Stimulated activated naive CD8-positive, alpha-beta T cell treated with anti-CD3 and anti-CD28 coated beads, Interleukin-15, amount 100 ng/mL, for 72 hours (primary cell): Measurements from ENCODE around the gene PEDS1.

Source experiments
- ATAC-seq: fragments of 150-1000 bp; cut with Tn5 transposase; 2 replicates; pipeline ENCODE4 v1.10.0; 2021; ENCODE audit warnings: mild to moderate bottlenecking, moderate library complexity
- DNase-seq, 2 donors: peaks; one replicate each; pipeline ENCODE4 v3.0.0; 2021 to 2022
- H3K27ac Mint-ChIP-seq, 2 donors: one replicate each; pipeline ENCODE4 v1.8.0; 2022; ENCODE audit warnings: mild to moderate bottlenecking in 2 of 2, mixed read lengths in 2 of 2, moderate library complexity in 2 of 2
- H3K27me3 Mint-ChIP-seq: one replicate; pipeline ENCODE4 v1.8.0; 2022; ENCODE audit warnings: mixed read lengths
- H3K4me1 Mint-ChIP-seq: one replicate; pipeline ENCODE4 v1.8.0; 2022; ENCODE audit warnings: mild to moderate bottlenecking, mixed read lengths
- H3K4me3 Mint-ChIP-seq, 2 donors: one replicate each; pipeline ENCODE4 v1.8.0; 2022; ENCODE audit warnings: mild to moderate bottlenecking in 2 of 2, mixed read lengths in 2 of 2, moderate library complexity in 1 of 2
- H3K9me3 Mint-ChIP-seq, 2 donors: one replicate each; pipeline ENCODE4 v1.8.0; 2022; ENCODE audit warnings: mixed read lengths in 2 of 2

The PEDS1 gene

DNA sequence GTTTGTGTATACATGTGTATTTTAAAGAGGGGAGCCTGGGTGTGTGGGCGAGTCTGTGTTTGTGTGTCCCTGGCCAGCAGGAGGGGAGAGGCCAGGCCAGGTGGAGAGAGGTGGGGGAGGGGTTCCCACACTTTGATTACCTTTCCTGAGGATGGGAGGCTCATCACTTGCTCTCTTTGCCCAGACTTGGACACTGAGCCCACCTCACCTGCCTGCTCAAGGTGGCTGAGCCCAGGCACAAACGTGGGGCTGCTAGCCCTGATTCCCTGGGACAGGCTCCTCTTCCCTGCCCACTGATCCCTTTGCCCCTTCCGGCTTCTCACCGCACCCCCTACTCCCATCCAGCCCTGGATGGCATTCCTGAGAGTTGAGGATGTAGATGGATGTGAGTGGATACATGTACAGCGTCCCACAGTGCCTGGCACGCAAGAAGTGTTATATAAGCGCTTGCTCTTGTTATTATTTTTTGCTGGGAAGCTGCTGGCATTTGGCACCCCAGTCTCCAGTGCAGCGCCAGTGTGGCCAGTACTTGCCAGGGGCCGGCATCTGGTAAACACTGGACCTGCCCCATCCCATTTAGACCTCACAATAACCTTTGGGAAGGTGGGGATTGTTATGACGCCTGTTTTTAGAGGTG, 39.8 kb upstream of the PEDS1 start:
- no peaks in the 10 kb centered on the region for H3K27me3 Mint-ChIP-seq
- H3K9me3 Mint-ChIP-seq, result no peaks in the 10 kb centered on the region
- H3K27ac Mint-ChIP-seq, result peak overlapping the region; percentile 100

DNA sequence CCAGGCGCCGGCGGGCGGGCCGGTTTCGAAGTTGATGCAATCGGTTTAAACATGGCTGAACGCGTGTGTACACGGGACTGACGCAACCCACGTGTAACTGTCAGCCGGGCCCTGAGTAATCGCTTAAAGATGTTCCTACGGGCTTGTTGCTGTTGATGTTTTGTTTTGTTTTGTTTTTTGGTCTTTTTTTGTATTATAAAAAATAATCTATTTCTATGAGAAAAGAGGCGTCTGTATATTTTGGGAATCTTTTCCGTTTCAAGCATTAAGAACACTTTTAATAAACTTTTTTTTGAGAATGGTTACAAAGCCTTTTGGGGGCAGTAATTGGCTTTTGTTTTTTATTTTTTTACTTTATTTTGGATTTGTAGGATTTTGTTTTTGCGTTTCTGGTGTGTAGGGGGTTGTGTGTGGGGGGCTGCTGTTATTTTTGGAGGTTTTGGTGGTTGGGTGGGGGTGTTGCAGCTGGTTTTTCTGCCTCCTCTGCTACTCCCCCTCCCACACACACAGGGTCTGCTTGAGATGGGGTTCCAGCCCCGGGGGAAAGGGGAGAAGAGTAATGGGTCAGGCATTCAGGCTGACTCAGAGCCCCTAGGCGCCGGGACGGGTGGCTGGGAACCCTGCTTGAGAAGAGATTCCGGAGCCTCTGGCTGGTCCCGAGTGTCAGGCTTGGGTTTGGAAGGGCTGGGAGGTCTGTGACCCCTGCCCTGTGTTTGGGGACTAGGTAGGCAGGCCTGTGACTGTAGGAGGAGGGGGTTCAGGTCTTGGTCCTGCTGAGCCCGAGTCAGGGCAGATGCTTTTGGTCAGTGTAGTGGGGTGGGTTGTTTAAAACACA, 39.1 kb upstream of the PEDS1 start:
- H3K4me1 Mint-ChIP-seq, result peaks cover 55% of the 10 kb centered on the region
- peak overlapping the region; percentile 99 to 100 for H3K4me3 Mint-ChIP-seq
- peak; percentile 85 to 90 for DNase-seq
- peak; percentile 31 for ATAC-seq
- no peaks in the 10 kb centered on the region for H3K9me3 Mint-ChIP-seq
- H3K27ac Mint-ChIP-seq, result peak overlapping the region; percentile 100
- no peaks in the 10 kb centered on the region for H3K27me3 Mint-ChIP-seq

More for the DNA sequence above, 39.8 kb upstream of the PEDS1 start:
- Mint-ChIP-seq H3K4me3 (peak overlapping the region; percentile 99 to 100), H3K4me1 (peaks cover 56% of the 10 kb centered on the region)
- no peak for DNase-seq
- ATAC-seq, result no peak

DNA sequence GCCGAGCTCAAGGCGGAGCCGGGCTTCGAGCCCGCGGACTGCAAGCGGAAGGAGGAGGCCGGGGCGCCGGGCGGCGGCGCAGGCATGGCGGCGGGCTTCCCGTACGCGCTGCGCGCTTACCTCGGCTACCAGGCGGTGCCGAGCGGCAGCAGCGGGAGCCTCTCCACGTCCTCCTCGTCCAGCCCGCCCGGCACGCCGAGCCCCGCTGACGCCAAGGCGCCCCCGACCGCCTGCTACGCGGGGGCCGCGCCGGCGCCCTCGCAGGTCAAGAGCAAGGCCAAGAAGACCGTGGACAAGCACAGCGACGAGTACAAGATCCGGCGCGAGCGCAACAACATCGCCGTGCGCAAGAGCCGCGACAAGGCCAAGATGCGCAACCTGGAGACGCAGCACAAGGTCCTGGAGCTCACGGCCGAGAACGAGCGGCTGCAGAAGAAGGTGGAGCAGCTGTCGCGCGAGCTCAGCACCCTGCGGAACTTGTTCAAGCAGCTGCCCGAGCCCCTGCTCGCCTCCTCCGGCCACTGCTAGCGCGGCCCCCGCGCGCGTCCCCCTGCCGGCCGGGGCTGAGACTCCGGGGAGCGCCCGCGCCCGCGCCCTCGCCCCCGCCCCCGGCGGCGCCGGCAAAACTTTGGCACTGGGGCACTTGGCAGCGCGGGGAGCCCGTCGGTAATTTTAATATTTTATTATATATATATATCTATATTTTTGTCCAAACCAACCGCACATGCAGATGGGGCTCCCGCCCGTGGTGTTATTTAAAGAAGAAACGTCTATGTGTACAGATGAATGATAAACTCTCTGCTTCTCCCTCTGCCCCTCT, 38.2 kb upstream of the PEDS1 start:
- Mint-ChIP-seq H3K27ac (peak overlapping the region; percentile 100), H3K4me1 (peaks cover 46% of the 10 kb centered on the region), H3K4me3 (peak overlapping the region; percentile 99 to 100), H3K9me3 (no peaks in the 10 kb centered on the region), H3K27me3 (no peaks in the 10 kb centered on the region)
- DNase-seq (peak; percentile 73 to 79), ATAC-seq (peak; percentile 27)

DNA sequence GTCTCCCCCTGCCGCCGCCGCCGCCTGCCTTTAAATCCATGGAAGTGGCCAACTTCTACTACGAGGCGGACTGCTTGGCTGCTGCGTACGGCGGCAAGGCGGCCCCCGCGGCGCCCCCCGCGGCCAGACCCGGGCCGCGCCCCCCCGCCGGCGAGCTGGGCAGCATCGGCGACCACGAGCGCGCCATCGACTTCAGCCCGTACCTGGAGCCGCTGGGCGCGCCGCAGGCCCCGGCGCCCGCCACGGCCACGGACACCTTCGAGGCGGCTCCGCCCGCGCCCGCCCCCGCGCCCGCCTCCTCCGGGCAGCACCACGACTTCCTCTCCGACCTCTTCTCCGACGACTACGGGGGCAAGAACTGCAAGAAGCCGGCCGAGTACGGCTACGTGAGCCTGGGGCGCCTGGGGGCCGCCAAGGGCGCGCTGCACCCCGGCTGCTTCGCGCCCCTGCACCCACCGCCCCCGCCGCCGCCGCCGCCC, 37.6 kb upstream of the PEDS1 start:
- Mint-ChIP-seq H3K4me3 (peak overlapping the region; percentile 76 to 80), H3K4me1 (peaks cover 51% of the 10 kb centered on the region), H3K27me3 (peaks cover 3% of the 10 kb centered on the region), H3K9me3 (no peaks in the 10 kb centered on the region), H3K27ac (peak overlapping the region; percentile 91 to 99)
- ATAC-seq (peak; percentile 46), DNase-seq (peak; percentile 75 to 76)

DNA sequence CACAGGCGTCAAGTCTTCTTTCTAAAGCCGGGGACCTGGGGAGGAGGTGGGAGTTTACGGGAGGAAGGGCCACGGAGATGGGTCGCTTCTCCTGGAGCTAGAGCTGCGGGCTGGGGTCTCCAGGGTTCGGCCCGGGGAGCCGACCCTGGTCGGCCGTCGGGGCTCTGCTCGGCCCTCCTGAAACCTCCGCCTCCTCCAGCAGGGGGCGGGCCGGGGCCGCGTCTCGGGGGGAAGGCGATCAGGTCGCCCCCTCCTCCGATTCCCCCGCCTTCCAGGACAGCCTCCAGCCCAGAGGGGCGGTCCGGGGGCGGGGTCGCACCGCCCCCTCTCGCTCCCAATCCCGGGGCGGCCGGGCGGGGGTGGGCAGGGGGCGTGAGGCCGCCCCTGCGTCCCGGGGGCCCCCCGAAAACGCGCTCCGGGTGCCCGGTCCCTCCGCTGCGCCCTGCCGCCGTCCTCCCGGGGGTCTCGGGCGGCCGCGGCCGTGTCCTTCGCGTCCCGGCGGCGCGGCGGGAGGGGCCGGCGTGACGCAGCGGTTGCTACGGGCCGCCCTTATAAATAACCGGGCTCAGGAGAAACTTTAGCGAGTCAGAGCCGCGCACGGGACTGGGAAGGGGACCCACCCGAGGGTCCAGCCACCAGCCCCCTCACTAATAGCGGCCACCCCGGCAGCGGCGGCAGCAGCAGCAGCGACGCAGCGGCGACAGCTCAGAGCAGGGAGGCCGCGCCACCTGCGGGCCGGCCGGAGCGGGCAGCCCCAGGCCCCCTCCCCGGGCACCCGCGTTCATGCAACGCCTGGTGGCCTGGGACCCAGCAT, 36.9 kb upstream of the PEDS1 start, which contains the start of gene CEBPB:
Gene CEBPB, plus strand, starts transcription at position 580 of the 814 bp plus-strand sequence. Its CDS starts 204 bp downstream, at position 784.
- Mint-ChIP-seq H3K4me3 (peak within 1 kb of the TSS; percentile 76 to 80), H3K27ac (peak within 1 kb of the TSS; percentile 91 to 99), H3K9me3 (no peaks in the 10 kb centered on the region), H3K4me1 (peaks cover 50% of the 10 kb centered on the region), H3K27me3 (peaks cover 10% of the 10 kb centered on the region)
- DNase-seq (peak; percentile 89 to 90), ATAC-seq (peak; percentile 70)

DNA sequence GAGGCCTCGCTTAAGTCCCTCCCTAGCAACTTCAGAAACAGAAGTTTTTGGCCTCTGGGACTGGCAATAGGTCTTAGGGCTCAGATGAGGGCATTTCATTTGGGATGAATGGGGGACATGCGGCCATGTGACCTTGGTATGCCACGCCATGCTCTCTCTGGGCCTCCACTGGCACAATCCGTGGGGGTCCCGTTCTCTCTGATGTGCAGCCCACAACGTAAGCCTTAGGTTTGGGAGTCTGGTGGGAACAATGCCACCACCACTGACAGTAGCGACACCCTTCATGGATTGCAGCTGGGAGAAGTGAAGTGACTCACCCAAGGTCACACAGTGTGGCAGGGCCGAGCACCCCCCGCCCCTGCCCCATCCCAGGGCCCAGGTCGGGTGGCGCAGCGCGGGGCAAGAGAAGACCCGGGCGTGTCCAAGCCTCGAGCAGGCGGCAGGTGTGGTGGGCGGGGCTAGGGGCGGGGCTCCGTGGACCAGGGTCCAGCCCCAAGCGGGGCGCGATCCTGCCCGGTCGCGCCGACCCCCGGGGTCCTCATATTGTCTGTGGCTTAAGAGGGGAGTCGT, 36.2 kb upstream of the PEDS1 start:
- Mint-ChIP-seq H3K4me1 (peaks cover 43% of the 10 kb centered on the region), H3K27me3 (peaks cover 16% of the 10 kb centered on the region)

DNA sequence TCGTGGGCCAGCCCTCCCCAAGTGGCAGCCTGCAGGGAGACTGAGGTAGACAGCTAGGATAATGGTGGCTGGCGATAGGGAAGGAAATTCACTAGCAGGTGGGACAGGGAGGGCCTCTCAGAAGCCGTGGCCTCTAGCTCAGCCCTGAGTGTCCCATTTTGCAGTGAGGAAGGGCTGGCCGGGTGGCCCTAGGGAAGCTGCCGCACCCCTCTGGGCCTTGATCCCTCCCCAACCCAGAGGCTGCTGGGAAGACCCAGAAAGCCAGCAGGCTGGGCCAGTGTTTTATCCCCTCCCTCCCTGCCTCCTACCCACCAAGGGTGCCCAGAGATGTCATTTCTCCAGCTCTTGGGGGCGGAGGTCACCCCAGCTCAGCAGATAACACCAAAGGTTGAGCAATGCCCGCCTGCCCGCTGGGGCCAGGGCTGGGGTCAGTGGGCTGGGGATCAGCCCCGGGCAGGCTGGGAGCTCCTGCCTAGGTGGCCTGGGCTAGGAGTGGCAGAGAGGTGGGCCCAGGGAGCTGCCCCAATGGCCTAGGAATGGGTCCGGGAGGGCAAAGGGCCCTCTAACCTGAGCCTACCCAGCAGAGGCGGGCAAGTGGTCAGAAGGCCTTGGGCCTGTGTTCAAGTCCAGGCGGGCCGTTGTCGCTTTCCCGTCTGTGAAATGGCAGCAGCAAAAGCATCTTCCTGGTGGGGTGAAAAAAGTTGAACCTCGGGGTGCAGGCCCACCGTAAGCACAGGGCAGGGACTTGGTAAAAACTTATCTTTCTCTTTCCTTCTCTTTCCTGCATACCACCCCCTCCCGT, 35.6 kb upstream of the PEDS1 start:
- no peak overlapping the region for H3K4me3 Mint-ChIP-seq
- peaks cover 23% of the 10 kb centered on the region for H3K27me3 Mint-ChIP-seq
- H3K4me1 Mint-ChIP-seq, result peaks cover 36% of the 10 kb centered on the region
- H3K9me3 Mint-ChIP-seq, result no peaks in the 10 kb centered on the region
- H3K27ac Mint-ChIP-seq, result no peak overlapping the region
- DNase-seq, result no peak
- no peak for ATAC-seq

More for the DNA sequence above, 36.2 kb upstream of the PEDS1 start:
- Mint-ChIP-seq H3K9me3 (no peaks in the 10 kb centered on the region), H3K27ac (peak overlapping the region in 1 of 2 donors; percentile 91), H3K4me3 (peak overlapping the region; percentile 54 to 62)
- ATAC-seq (no peak), DNase-seq (no peak)

DNA sequence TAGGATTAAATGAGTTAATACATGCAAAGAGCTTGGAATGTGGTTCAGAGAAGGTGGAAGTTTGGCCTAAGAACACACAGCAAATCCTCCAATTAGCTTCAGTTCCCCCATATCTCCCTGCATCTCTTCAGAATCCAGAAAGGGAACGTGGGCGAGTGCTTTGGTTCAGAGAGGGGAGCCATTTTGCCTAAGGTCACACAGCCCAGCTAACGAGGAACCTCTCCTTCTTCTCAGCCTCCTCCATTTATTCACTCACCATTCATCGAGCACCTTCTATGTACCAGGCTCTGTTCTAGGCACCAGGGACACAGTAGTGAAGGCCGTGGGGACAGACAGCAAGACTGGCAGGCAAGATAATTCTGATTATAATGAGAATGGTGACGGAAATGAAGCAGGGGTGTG, 34.8 kb upstream of the PEDS1 start:
- no peak for DNase-seq

DNA sequence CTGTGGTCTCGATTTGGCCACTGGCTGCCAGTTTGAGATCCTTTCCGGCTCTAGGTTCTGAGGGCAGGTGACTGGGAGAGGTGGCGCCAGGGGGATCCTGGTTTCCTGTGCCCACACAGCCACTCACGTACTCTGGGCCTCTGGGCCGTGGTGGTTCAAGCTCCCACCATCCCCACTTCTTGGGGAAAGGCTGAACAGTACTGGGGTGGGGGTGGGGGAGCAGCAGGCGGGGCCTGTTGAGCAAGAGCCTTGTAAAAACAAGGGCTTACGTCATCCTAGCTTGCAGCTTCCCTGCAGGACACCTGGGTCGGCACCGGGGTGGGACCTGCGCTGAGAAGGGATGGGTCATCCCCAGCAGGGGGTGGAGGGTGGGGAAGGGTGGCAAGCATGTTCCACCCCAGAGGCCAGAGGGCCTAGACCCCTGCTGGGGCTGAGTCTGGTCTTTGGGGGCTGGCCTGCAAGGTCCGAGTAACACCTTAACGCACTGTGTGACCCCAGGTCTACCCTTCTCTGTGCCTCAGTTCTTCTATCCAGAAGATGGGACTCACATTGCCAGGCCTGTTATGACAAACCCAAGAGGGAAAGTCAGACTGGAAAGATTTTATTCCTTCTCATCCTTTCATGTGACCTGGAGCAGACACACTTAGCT, 34.0 kb upstream of the PEDS1 start:
- no peak for ATAC-seq
- H3K27me3 Mint-ChIP-seq, result peaks cover 31% of the 10 kb centered on the region
- no peaks in the 10 kb centered on the region for H3K9me3 Mint-ChIP-seq
- H3K27ac Mint-ChIP-seq, result no peak overlapping the region
- peaks cover 21% of the 10 kb centered on the region for H3K4me1 Mint-ChIP-seq
- H3K4me3 Mint-ChIP-seq, result no peak overlapping the region
- no peak for DNase-seq

More for the DNA sequence above, 34.8 kb upstream of the PEDS1 start:
- H3K27me3 Mint-ChIP-seq, result peaks cover 31% of the 10 kb centered on the region
- H3K9me3 Mint-ChIP-seq, result no peaks in the 10 kb centered on the region
- H3K4me3 Mint-ChIP-seq, result no peak overlapping the region
- H3K4me1 Mint-ChIP-seq, result peaks cover 29% of the 10 kb centered on the region
- ATAC-seq, result no peak
- H3K27ac Mint-ChIP-seq, result peak overlapping the region in 1 of 2 donors; percentile 27

DNA sequence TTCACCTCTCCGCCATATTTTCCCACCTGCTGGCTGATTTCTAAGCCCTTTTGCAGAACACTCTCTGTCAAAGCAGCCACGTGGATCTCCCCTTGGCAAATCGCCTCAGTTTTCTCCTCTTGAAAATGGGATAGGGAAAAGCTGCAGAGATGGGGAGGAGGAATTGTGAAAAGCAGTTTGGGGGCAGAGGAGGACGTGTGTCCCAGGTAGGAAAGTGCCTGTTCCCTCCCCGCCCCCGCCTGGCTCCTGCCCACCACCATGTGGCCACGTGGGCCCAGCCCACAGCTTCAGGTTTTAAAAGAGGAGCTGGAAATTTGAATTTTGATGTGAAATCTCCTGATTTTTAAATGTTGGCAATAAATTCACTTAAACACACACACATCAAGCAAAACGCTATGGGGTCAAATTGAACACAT, 33.5 kb upstream of the PEDS1 start:
- peaks cover 19% of the 10 kb centered on the region for H3K4me1 Mint-ChIP-seq
- ATAC-seq (no peak), DNase-seq (no peak)
- H3K9me3 Mint-ChIP-seq, result no peaks in the 10 kb centered on the region
- peaks cover 31% of the 10 kb centered on the region for H3K27me3 Mint-ChIP-seq
- H3K4me3 Mint-ChIP-seq, result no peak overlapping the region
- H3K27ac Mint-ChIP-seq, result no peak overlapping the region

DNA sequence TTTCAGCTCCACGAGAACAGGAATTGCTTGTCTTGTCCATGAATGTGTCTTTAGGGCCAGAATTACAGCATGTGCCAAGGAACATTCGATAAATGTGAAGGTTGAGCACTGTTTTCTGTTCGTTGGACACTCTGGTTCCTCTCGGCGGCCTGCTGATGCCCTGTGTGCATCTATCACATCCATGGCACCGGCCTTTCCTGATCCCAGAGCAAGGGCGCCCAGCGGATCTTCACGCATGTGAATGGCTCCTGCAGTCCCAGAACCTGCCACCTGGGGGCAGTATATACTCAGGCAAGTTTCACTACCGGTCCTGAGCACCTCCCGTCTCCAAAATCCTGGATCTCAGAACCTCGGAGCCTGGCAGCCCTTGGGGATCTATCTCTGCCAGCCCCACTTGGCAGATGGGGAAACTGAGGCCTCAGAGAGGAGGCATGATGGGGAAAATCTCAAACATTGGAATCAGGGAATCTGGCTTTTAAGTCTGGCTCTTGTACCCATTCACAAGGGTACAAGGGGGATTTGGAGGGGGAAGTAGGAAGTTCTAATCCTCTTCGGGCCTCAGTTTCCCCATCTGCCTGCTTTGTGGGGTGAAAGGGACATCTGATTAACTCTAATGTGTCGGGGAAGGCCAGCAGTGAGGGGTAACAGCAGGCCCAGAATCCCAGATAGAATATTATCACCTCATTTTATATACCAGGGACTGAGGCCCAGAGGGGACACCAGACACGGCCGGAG, 32.8 kb upstream of the PEDS1 start:
- no peak for ATAC-seq
- Mint-ChIP-seq H3K27ac (peak overlapping the region in 1 of 2 donors; percentile 74), H3K27me3 (peaks cover 31% of the 10 kb centered on the region)

DNA sequence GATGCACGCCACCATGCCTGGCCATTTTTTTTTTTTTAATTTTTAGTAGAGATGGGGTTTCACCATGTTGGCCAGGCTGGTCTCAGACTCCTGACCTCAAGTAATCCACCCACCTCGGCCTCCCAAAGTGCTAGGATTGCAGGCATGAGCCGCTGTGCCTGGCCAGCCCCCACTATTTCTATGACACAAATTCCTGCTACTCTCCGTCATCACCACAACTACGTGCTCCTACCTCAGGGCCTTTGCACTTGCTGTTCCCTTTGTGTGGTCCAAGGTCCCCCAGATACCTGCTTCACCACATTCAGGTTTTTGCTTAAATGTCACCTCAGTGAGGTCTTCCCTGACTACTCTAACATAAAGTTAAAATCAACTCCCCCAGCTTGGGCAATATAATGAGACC, 31.9 kb upstream of the PEDS1 start:
- Mint-ChIP-seq H3K4me1 (peaks cover 19% of the 10 kb centered on the region), H3K27me3 (peaks cover 31% of the 10 kb centered on the region), H3K9me3 (no peaks in the 10 kb centered on the region), H3K27ac (no peak overlapping the region), H3K4me3 (no peak overlapping the region)
- ATAC-seq (no peak), DNase-seq (no peak)

More for the DNA sequence above, 32.8 kb upstream of the PEDS1 start:
- H3K4me1 Mint-ChIP-seq, result peaks cover 19% of the 10 kb centered on the region
- no peaks in the 10 kb centered on the region for H3K9me3 Mint-ChIP-seq
- H3K4me3 Mint-ChIP-seq, result no peak overlapping the region
- peak; percentile 81 to 82 for DNase-seq

DNA sequence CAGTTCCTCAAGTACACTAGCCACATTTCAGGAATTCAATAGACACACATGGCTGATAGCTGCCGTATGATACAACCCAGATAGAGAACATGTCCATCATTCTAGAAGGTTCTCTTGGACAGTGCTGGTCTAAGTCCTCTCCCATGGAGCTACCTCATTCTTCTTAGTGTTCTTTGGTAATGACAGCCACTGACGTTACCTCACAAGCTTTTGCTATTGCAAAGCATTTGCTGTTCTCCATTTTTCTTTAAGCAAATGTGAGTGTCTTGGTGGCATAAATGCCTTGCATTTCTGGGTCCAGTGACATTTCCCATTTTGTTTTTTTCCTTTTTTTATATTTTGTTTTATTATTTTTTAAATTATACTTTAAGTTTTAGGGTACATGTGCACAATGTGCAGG, 28.8 kb upstream of the PEDS1 start:
- Mint-ChIP-seq H3K4me3 (no peak overlapping the region), H3K27me3 (peaks cover 31% of the 10 kb centered on the region), H3K9me3 (no peaks in the 10 kb centered on the region), H3K27ac (no peak overlapping the region), H3K4me1 (peaks cover 11% of the 10 kb centered on the region)
- no peak for DNase-seq
- ATAC-seq, result no peak
